ENCODE results near the gene LAT.

DNA sequence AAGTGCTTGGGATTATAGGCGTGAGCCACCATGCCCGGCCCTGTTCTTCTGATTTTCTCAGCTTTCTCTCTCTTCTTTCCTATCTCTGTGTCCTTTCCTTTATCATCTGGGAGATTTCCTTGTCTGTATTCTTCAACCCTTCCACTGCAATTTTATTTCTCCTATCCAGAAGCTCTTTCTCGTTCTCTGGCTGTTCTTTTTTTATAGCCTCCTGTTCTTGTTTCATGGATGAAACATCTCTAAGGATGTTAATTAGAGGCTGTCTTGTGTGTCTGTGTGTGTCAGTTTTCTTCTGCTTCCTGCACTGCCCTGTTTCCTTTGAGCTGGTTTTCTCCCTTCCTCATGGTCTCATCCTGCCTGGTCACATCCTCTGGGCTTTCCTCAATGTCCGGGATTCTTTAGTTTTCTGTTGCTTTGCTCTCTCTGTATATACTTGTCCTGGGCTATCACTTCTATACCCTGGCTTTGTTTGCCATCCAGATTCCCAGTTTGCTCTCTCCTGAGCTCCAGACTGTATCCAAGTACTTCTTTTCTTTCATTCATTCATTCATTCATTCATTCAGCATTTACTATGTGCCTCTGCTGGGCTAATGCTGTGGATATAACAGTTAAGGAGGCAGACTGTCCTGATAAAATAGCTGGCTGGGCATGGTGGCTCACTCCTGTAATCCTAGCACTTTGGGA is 2.5 kb downstream of the LAT start:
- TF ChIP-seq, protein P1, sequence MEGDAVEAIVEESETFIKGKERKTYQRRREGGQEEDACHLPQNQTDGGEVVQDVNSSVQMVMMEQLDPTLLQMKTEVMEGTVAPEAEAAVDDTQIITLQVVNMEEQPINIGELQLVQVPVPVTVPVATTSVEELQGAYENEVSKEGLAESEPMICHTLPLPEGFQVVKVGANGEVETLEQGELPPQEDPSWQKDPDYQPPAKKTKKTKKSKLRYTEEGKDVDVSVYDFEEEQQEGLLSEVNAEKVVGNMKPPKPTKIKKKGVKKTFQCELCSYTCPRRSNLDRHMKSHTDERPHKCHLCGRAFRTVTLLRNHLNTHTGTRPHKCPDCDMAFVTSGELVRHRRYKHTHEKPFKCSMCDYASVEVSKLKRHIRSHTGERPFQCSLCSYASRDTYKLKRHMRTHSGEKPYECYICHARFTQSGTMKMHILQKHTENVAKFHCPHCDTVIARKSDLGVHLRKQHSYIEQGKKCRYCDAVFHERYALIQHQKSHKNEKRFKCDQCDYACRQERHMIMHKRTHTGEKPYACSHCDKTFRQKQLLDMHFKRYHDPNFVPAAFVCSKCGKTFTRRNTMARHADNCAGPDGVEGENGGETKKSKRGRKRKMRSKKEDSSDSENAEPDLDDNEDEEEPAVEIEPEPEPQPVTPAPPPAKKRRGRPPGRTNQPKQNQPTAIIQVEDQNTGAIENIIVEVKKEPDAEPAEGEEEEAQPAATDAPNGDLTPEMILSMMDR (IDR thresholded peaks at IDR 0.05; ENCODE audit: poor library complexity, severe bottlenecking) = no peak
- no peak for TF ChIP-seq POLR2AphosphoS5 (IDR thresholded peaks at IDR 0.05)

Measured in neural cell (in vitro differentiated cells).